Neural progenitor cell (in vitro differentiated cells): ENCODE measurements around the gene PEX7. TPM values are rescaled to one million over a fixed set of nuclear protein-coding genes. Genes with fewer than 3 reads are reported as not detected.

Source experiments
- DNase-seq: peaks from one replicate; pipeline ENCODE4 v3.0.0-alpha.2; 2016; ENCODE audit warnings: low spot score
- H2AFZ ChIP-seq: fragments of 200-600 bp; sonication (generic); replicated peaks from 2 replicates; pipeline ENCODE4 v1.6.1; 2016; ENCODE audit warnings: antibody characterized with exemption
- H3F3A ChIP-seq: fragments of 200-600 bp; sonication (generic); 2 replicates; pipeline ENCODE4 v1.6.1; 2016; ENCODE audit warnings: antibody characterized with exemption, low read depth
- H3K27ac ChIP-seq: fragments of 200-600 bp; sonication (generic); 2 replicates; pipeline ENCODE4 v1.5.1; 2016; ENCODE audit warnings: mild to moderate bottlenecking
- H3K27me3 ChIP-seq: fragments of 200-600 bp; sonication (generic); 2 replicates; pipeline ENCODE4 v1.6.1; 2016; ENCODE audit warnings: mild to moderate bottlenecking, moderate library complexity
- H3K36me3 ChIP-seq: fragments of 200-600 bp; sonication (generic); 2 replicates; pipeline ENCODE4 v1.5.1; 2016
- H3K4me1 ChIP-seq: fragments of 200-600 bp; sonication (generic); 2 replicates; pipeline ENCODE4 v1.6.1; 2016; ENCODE audit warnings: mixed run types
- H3K4me2 ChIP-seq: fragments of 200-600 bp; sonication (generic); 2 replicates; pipeline ENCODE4 v1.6.1; 2016
- H3K4me3 ChIP-seq: fragments of 200-600 bp; sonication (generic); 2 replicates; pipeline ENCODE4 v1.5.1; 2016
- H3K79me2 ChIP-seq: fragments of 200-600 bp; sonication (generic); 2 replicates; pipeline ENCODE4 v1.6.1; 2016; ENCODE audit warnings: low read depth
- H3K9ac ChIP-seq: fragments of 200-600 bp; sonication (generic); 2 replicates; pipeline ENCODE4 v1.6.1; 2016
- H3K9me3 ChIP-seq: fragments of 200-600 bp; sonication (generic); 2 replicates; pipeline ENCODE4 v1.5.1; 2016; ENCODE audit warnings: low read depth
- H4K20me1 ChIP-seq: fragments of 200-600 bp; sonication (generic); 2 replicates; pipeline ENCODE4 v1.6.1; 2016; ENCODE audit warnings: low read depth
- H3K27ac Mint-ChIP-seq: 3 replicates; pipeline ENCODE4 v1.8.0; 2021; ENCODE audit warnings: mixed read lengths
- H3K27me3 Mint-ChIP-seq: 2 replicates; pipeline ENCODE4 v1.8.0; 2022; ENCODE audit warnings: low read depth, mild to moderate bottlenecking, inconsistent platforms, moderate library complexity, mixed read lengths; ENCODE audit not compliant: insufficient read depth
- H3K36me3 Mint-ChIP-seq: 3 replicates; pipeline ENCODE4 v1.8.0; 2021; ENCODE audit warnings: mixed read lengths
- H3K4me1 Mint-ChIP-seq: 3 replicates; pipeline ENCODE4 v1.8.0; 2021; ENCODE audit warnings: mixed read lengths
- H3K4me3 Mint-ChIP-seq: 3 replicates; pipeline ENCODE4 v1.8.0; 2021; ENCODE audit warnings: mild to moderate bottlenecking, moderate library complexity, mixed read lengths
- H3K9me3 Mint-ChIP-seq: 3 replicates; pipeline ENCODE4 v1.8.0; 2020; ENCODE audit warnings: mixed read lengths
- CTCF ChIP-seq: fragments of 200-600 bp; sonication (generic); IDR thresholded peaks from 2 replicates; pipeline ENCODE4 v1.5.1; 2017; ENCODE audit warnings: antibody characterized with exemption, mild to moderate bottlenecking
- EZH2 ChIP-seq: fragments of 200-600 bp; sonication (generic); IDR thresholded peaks from 2 replicates; pipeline ENCODE4 v1.6.1; 2017; ENCODE audit warnings: antibody characterized with exemption, mild to moderate bottlenecking, moderate library complexity
- EZH2phosphoT487 ChIP-seq: fragments of 200-600 bp; sonication (generic); IDR thresholded peaks from 2 replicates; pipeline ENCODE4 v1.6.1; 2017; ENCODE audit warnings: antibody characterized with exemption
- total RNA-seq: library from RNA; depleted of rRNA; stranded (reverse); fragments of >200 nt; gene quantifications from 2 replicates; pipeline ENCODE4 v1.2.3, GENCODE V29; 2015; ENCODE audit warnings: low replicate concordance

The PEX7 gene
- total RNA-seq, 1 donor from 2014 or later, result 16.9 TPM

DNA sequence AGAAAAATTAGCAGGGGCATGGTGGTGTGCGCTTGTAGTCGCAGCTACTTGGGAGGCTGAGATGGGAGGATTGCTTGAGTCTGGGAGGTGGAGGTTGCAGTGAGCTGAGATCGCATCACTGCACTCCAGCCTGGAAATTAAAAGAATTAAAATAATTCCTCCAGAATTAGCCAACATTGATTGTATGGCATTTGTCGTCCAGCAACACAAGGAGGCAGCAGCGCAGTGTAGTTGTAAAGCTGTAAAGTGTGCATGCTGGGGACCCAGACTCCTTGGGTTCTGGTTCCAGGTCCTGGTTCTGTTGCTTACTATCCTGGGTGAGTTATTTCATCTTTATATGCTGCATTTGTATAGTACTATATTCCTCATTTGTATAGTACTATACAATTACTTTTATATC lies 41.4 kb downstream of the PEX7 start:
- no peaks in the 10 kb centered on the region for H3K36me3 Mint-ChIP-seq
- Histone ChIP-seq H3K27me3 (no peaks in the 10 kb centered on the region), H3K4me1 (no peaks in the 10 kb centered on the region), H2AFZ (no peak overlapping the region), H3K4me2 (no peak overlapping the region), H3K36me3 (no peaks in the 10 kb centered on the region), H3K9ac (no peak overlapping the region), H3K79me2 (no peaks in the 10 kb centered on the region), H3K4me3 (no peak overlapping the region), H3K9me3 (no peaks in the 10 kb centered on the region), H3F3A (no peaks in the 10 kb centered on the region), H3K27ac (no peak overlapping the region), H4K20me1 (no peaks in the 10 kb centered on the region)
- no peaks in the 10 kb centered on the region for H3K27me3 Mint-ChIP-seq
- H3K4me3 Mint-ChIP-seq, result no peak overlapping the region
- no peak for DNase-seq
- H3K4me1 Mint-ChIP-seq, result no peaks in the 10 kb centered on the region
- TF ChIP-seq CTCF (no peak), EZH2 (no peak), EZH2phosphoT487 (no peak)
- no peak overlapping the region for H3K27ac Mint-ChIP-seq
- H3K9me3 Mint-ChIP-seq, result no peaks in the 10 kb centered on the region

- Histone ChIP-seq H3K4me1 (no peaks in the 10 kb centered on the region), H4K20me1 (no peaks in the 10 kb centered on the region), H3K9ac (no peak overlapping the region), H3K79me2 (no peaks in the 10 kb centered on the region), H3K36me3 (no peaks in the 10 kb centered on the region), H3K27me3 (no peaks in the 10 kb centered on the region), H3K9me3 (no peaks in the 10 kb centered on the region), H3F3A (no peaks in the 10 kb centered on the region), H2AFZ (no peak overlapping the region), H3K4me3 (no peak overlapping the region), H3K27ac (no peak overlapping the region), H3K4me2 (no peak overlapping the region)
- no peaks in the 10 kb centered on the region for H3K27me3 Mint-ChIP-seq
- no peaks in the 10 kb centered on the region for H3K36me3 Mint-ChIP-seq
- no peaks in the 10 kb centered on the region for H3K9me3 Mint-ChIP-seq
- no peak overlapping the region for H3K4me3 Mint-ChIP-seq
- H3K27ac Mint-ChIP-seq, result no peak overlapping the region
- TF ChIP-seq EZH2 (no peak), EZH2phosphoT487 (no peak), CTCF (no peak)
- DNase-seq, result no peak
- H3K4me1 Mint-ChIP-seq, result no peaks in the 10 kb centered on the region
These were observed 42.3 kb downstream of the PEX7 start for GRCh38 chr6:136864676-136865075.

DNA sequence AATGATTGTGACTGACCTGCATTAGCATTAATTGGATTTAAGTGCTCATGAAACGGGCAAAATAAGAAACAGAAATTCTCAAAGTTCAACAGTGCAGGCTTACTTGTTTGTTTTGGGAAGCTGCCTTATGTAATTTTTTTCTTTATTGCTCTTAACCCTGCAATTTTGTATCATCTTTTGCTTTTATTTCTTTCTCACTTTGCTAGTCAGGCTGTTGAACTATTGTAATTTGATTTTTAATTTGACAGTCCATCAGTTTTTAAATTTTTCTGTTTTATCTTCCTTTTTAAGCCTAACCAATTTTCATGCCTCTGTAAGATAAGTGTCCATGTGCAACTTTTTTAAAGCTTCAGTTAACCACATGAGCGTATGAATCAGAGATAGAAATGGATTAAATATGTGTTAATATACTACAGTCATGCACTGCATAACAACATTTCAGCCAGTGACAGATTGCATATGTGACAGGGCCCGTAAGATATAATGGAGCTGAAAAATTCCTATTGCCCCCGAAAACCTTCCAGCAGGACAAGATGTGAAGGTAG lies 44.6 kb downstream of the PEX7 start:
- TF ChIP-seq EZH2phosphoT487, result no peak
- no peak for TF ChIP-seq CTCF
- TF ChIP-seq EZH2, result no peak
- Mint-ChIP-seq H3K27me3 (no peaks in the 10 kb centered on the region), H3K4me3 (no peak overlapping the region), H3K9me3 (no peaks in the 10 kb centered on the region), H3K27ac (no peak overlapping the region), H3K4me1 (no peaks in the 10 kb centered on the region), H3K36me3 (no peaks in the 10 kb centered on the region)
- Histone ChIP-seq H3K27ac (no peak overlapping the region), H3K9ac (no peak overlapping the region), H3F3A (no peaks in the 10 kb centered on the region), H3K36me3 (no peaks in the 10 kb centered on the region), H2AFZ (no peak overlapping the region), H3K27me3 (no peaks in the 10 kb centered on the region), H4K20me1 (no peaks in the 10 kb centered on the region), H3K4me1 (no peaks in the 10 kb centered on the region), H3K9me3 (no peaks in the 10 kb centered on the region), H3K79me2 (no peaks in the 10 kb centered on the region), H3K4me3 (no peak overlapping the region), H3K4me2 (no peak overlapping the region)
- no peak for DNase-seq
